H9 (cell line): Measurements from ENCODE around the gene RAD18. TPM values are rescaled to one million over a fixed set of nuclear protein-coding genes. Genes with fewer than 3 reads are reported as not detected.

Source experiments
- DNase-seq: peaks from one replicate; pipeline ENCODE4 v3.0.0-alpha.2; 2017
- H2AFZ ChIP-seq: one replicate; pipeline ENCODE4 v1.6.1; 2013; ENCODE audit warnings: mild to moderate bottlenecking, low read length, control low read depth, moderate library complexity
- H2AK5ac ChIP-seq: 2 replicates; pipeline ENCODE4 v1.6.1; 2013; ENCODE audit warnings: low read length, control low read depth, mixed read lengths; ENCODE audit not compliant: insufficient read length
- H2BK120ac ChIP-seq: one replicate; pipeline ENCODE4 v1.6.1; 2013; ENCODE audit warnings: low read depth, mild to moderate bottlenecking, low read length, control low read depth, inconsistent platforms; ENCODE audit not compliant: poor library complexity, severe bottlenecking
- H2BK12ac ChIP-seq: 2 replicates; pipeline ENCODE4 v1.6.1; 2013; ENCODE audit warnings: low read length, control low read depth, mixed read lengths, low read depth; ENCODE audit not compliant: insufficient read length
- H2BK15ac ChIP-seq: 2 replicates; pipeline ENCODE4 v1.6.1; 2013; ENCODE audit warnings: low read depth, low read length, control low read depth
- H2BK20ac ChIP-seq: one replicate; pipeline ENCODE4 v1.6.1; 2013; ENCODE audit warnings: low read depth, mild to moderate bottlenecking, low read length, control low read depth, inconsistent platforms; ENCODE audit not compliant: poor library complexity, severe bottlenecking
- H2BK5ac ChIP-seq: 2 replicates; pipeline ENCODE4 v1.6.1; 2013; ENCODE audit warnings: low read length, control low read depth, mixed read lengths; ENCODE audit not compliant: insufficient read length
- H3K14ac ChIP-seq: 2 replicates; pipeline ENCODE4 v1.6.1; 2013; ENCODE audit warnings: low read length, control low read depth; ENCODE audit not compliant: insufficient read depth
- H3K18ac ChIP-seq: 2 replicates; pipeline ENCODE4 v1.6.1; 2013; ENCODE audit warnings: low read depth, mild to moderate bottlenecking, mixed read lengths, low read length, control low read depth; ENCODE audit not compliant: insufficient read length
- H3K23ac ChIP-seq: 2 replicates; pipeline ENCODE4 v1.6.1; 2013; ENCODE audit warnings: low read length, control low read depth, mixed read lengths, low read depth; ENCODE audit not compliant: insufficient read length
- H3K23me2 ChIP-seq: 2 replicates; pipeline ENCODE4 v1.6.1; 2013; ENCODE audit warnings: low read depth, mild to moderate bottlenecking, mixed read lengths, low read length, control low read depth; ENCODE audit not compliant: insufficient read length, poor library complexity, severe bottlenecking
- H3K27ac ChIP-seq: 2 replicates; pipeline ENCODE4 v1.5.1; 2013; ENCODE audit warnings: low read length, control low read depth, mixed read lengths, low read depth; ENCODE audit not compliant: insufficient read length
- H3K27me3 ChIP-seq: 2 replicates; pipeline ENCODE4 v1.6.1; 2013; ENCODE audit warnings: low read length, control low read depth, inconsistent platforms; ENCODE audit not compliant: insufficient read depth
- H3K4ac ChIP-seq: 2 replicates; pipeline ENCODE4 v1.6.1; 2013; ENCODE audit warnings: low read depth, mild to moderate bottlenecking, control low read depth, inconsistent platforms, low read length, moderate library complexity
- H3K4me1 ChIP-seq: 2 replicates; pipeline ENCODE4 v1.6.1; 2013; ENCODE audit warnings: low read length, control low read depth, inconsistent platforms; ENCODE audit not compliant: insufficient read depth
- H3K4me2 ChIP-seq: 2 replicates; pipeline ENCODE4 v1.6.1; 2013; ENCODE audit warnings: low read length, control low read depth, mixed read lengths; ENCODE audit not compliant: insufficient read length, insufficient read depth
- H3K56ac ChIP-seq: 2 replicates; pipeline ENCODE4 v1.6.1; 2013; ENCODE audit warnings: low read depth, mild to moderate bottlenecking, mixed read lengths, low read length, control low read depth; ENCODE audit not compliant: insufficient read length
- H3K79me1 ChIP-seq: 2 replicates; pipeline ENCODE4 v1.6.1; 2013; ENCODE audit warnings: low read depth, mild to moderate bottlenecking, moderate library complexity, low read length, control low read depth, inconsistent platforms; ENCODE audit not compliant: insufficient read depth, poor library complexity, severe bottlenecking
- H3K79me2 ChIP-seq: 2 replicates; pipeline ENCODE4 v1.6.1; 2013; ENCODE audit warnings: low read length, control low read depth, inconsistent platforms; ENCODE audit not compliant: insufficient read depth
- H3K9ac ChIP-seq: 2 replicates; pipeline ENCODE4 v1.6.1; 2013; ENCODE audit warnings: low read length, control low read depth, mixed read lengths; ENCODE audit not compliant: insufficient read length; ENCODE audit errors: extremely low read depth
- H3K9me3 ChIP-seq: one replicate; pipeline ENCODE4 v1.6.1; 2013; ENCODE audit warnings: low read depth, low read length, inconsistent platforms; ENCODE audit not compliant: control insufficient read depth
- H3T11ph ChIP-seq: one replicate; pipeline ENCODE4 v1.6.1; 2013; ENCODE audit warnings: mild to moderate bottlenecking, low read length, control low read depth, inconsistent platforms
- H4K20me1 ChIP-seq: one replicate; pipeline ENCODE4 v1.6.1; 2013; ENCODE audit not compliant: control insufficient read depth, insufficient read length, insufficient read depth
- H4K5ac ChIP-seq: 2 replicates; pipeline ENCODE4 v1.6.1; 2013; ENCODE audit warnings: low read depth, mild to moderate bottlenecking, mixed read lengths, low read length, control low read depth; ENCODE audit not compliant: insufficient read length
- H4K8ac ChIP-seq: replicated peaks from 2 replicates; pipeline ENCODE4 v1.6.1; 2013; ENCODE audit warnings: low read length, control low read depth, mixed read lengths, low read depth; ENCODE audit not compliant: insufficient read length
- H4K91ac ChIP-seq: 2 replicates; pipeline ENCODE4 v1.6.1; 2013; ENCODE audit warnings: low read depth, mild to moderate bottlenecking, moderate library complexity, mixed read lengths, low read length, control low read depth; ENCODE audit not compliant: insufficient read length
- H3K27ac Mint-ChIP-seq, 3 experiments: 2 replicates in 2 of 3; 3 replicates in 1 of 3; pipeline ENCODE4 v1.8.0; 2020 to 2021; ENCODE audit warnings: mixed read lengths in 3 of 3, mild to moderate bottlenecking in 1 of 3, moderate library complexity in 1 of 3
- H3K27me3 Mint-ChIP-seq: 2 replicates; pipeline ENCODE4 v1.8.0; 2021; ENCODE audit warnings: low read depth, mild to moderate bottlenecking, moderate library complexity, mixed read lengths
- H3K36me3 Mint-ChIP-seq, 3 experiments: 2 replicates in 2 of 3; 3 replicates in 1 of 3; pipeline ENCODE4 v1.8.0; 2020 to 2021; ENCODE audit warnings: low read depth in 3 of 3, mixed read lengths in 3 of 3; ENCODE audit not compliant: insufficient read depth in 1 of 3
- H3K4me1 Mint-ChIP-seq, 2 experiments: 2 replicates each; pipeline ENCODE4 v1.8.0; 2020; ENCODE audit warnings: mixed read lengths in 2 of 2
- H3K4me3 Mint-ChIP-seq, 2 experiments: 2 replicates in 1 of 2; 3 replicates in 1 of 2; pipeline ENCODE4 v1.8.0; 2020 to 2021; ENCODE audit warnings: mild to moderate bottlenecking in 2 of 2, mixed read lengths in 2 of 2, moderate library complexity in 1 of 2
- H3K9me3 Mint-ChIP-seq, 2 experiments: 2 replicates in 1 of 2; 3 replicates in 1 of 2; pipeline ENCODE4 v1.8.0; 2020; ENCODE audit warnings: mild to moderate bottlenecking in 2 of 2, mixed read lengths in 2 of 2, moderate library complexity in 1 of 2
- WGBS: extraction: QIAGEN DNeasy Blood & Tissue Kit; methylation state at CpG from one replicate; pipeline ENCODE4 v1.1.7; 2013; ENCODE audit warnings: missing lambda C conversion rate, low lambda C conversion rate, mixed read lengths; ENCODE audit not compliant: insufficient read length; ENCODE audit errors: extremely low coverage; 5-methylcytosine and 5-hydroxymethylcytosine counted together
- total RNA-seq: library from RNA; stranded (reverse); gene quantifications from 2 replicates; pipeline ENCODE4 v1.2.1, GENCODE V29; 2021
- TF ChIP-seq, protein P1 (sequence below): fragments of 200-600 bp; sonication (generic); conservative IDR thresholded peaks from 3 replicates; pipeline ENCODE4 v1.8.0; 2021; ENCODE audit warnings: antibody characterized with exemption, mild to moderate bottlenecking

The RAD18 gene
- total RNA-seq, 1 experiment from 2014 or later = 27.8 TPM

DNA sequence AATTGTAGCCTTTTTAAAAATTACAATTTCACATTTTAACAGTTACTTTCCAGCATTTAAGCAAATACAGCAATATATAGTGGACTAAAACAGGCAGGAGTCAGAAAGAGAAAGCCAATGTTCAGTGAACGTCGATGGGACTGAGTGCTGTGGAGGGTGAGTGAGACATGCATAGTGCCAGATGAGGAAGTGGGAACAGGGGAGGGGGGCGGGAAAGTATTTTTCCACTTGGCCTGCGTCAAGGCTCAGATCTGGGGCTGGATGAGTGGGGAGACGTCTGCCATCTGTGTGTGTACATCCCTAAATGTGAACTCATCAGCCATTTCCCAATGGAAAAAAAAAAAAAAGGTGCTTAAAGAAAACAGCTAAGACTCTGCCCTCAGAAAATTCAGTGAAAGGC lies 19.2 kb upstream of the RAD18 start:
- Histone ChIP-seq H2BK5ac (no peak overlapping the region), H2BK12ac (no peak overlapping the region), H3K18ac (no peak overlapping the region), H3K23ac (no peak overlapping the region), H2BK120ac (no peak overlapping the region), H3K56ac (no peak overlapping the region), H2AFZ (no peak overlapping the region), H2BK15ac (no peak overlapping the region), H4K91ac (no peak overlapping the region), H3K79me2 (no peaks in the 10 kb centered on the region), H3K9me3 (no peaks in the 10 kb centered on the region), H4K8ac (no peak overlapping the region), H3K9ac (no peak overlapping the region), H3K27me3 (no peaks in the 10 kb centered on the region), H2AK5ac (no peak overlapping the region), H3K4me1 (no peaks in the 10 kb centered on the region), H3K27ac (no peak overlapping the region), H4K20me1 (no peaks in the 10 kb centered on the region), H3K4ac (no peak overlapping the region), H4K5ac (no peak overlapping the region), H3K4me2 (no peak overlapping the region), H3K79me1 (no peaks in the 10 kb centered on the region), H3T11ph (no peak overlapping the region), H3K14ac (no peak overlapping the region), H2BK20ac (no peak overlapping the region), H3K23me2 (no peaks in the 10 kb centered on the region)
- Mint-ChIP-seq H3K9me3 (peaks cover 0 to 5% of the 10 kb centered on the region in 2 experiments; a peak in 2 of 5 replicates), H3K27ac (no peak overlapping the region), H3K36me3 (0 out of 7 replicates have a peak, but pooled peaks cover 0 to 1% (median 0%) of the 10 kb centered on the region in 3 experiments), H3K4me1 (no peaks in the 10 kb centered on the region), H3K4me3 (no peak overlapping the region), H3K27me3 (peaks cover 24% of the 10 kb centered on the region)
- no CpG with 5 or more reads among the region's 5 CpGs for WGBS
- TF ChIP-seq, protein P1, sequence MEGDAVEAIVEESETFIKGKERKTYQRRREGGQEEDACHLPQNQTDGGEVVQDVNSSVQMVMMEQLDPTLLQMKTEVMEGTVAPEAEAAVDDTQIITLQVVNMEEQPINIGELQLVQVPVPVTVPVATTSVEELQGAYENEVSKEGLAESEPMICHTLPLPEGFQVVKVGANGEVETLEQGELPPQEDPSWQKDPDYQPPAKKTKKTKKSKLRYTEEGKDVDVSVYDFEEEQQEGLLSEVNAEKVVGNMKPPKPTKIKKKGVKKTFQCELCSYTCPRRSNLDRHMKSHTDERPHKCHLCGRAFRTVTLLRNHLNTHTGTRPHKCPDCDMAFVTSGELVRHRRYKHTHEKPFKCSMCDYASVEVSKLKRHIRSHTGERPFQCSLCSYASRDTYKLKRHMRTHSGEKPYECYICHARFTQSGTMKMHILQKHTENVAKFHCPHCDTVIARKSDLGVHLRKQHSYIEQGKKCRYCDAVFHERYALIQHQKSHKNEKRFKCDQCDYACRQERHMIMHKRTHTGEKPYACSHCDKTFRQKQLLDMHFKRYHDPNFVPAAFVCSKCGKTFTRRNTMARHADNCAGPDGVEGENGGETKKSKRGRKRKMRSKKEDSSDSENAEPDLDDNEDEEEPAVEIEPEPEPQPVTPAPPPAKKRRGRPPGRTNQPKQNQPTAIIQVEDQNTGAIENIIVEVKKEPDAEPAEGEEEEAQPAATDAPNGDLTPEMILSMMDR = no peak
- no peak for DNase-seq
